ENCODE data around the gene PDZD8. TPM values are rescaled to one million over a fixed set of nuclear protein-coding genes. Genes with fewer than 3 reads are reported as not detected.
A peak's percentile ranks its signal among the peaks of the same experiment; 100 is the strongest.
"Not testable (repeated sequence)": the region's sequence is repeated elsewhere in the genome, so short reads cannot be mapped to it uniquely, and the experiment has no call there.

The PDZD8 gene
- total RNA-seq, 1 experiment from 2014 or later, result 15.9 TPM

DNA sequence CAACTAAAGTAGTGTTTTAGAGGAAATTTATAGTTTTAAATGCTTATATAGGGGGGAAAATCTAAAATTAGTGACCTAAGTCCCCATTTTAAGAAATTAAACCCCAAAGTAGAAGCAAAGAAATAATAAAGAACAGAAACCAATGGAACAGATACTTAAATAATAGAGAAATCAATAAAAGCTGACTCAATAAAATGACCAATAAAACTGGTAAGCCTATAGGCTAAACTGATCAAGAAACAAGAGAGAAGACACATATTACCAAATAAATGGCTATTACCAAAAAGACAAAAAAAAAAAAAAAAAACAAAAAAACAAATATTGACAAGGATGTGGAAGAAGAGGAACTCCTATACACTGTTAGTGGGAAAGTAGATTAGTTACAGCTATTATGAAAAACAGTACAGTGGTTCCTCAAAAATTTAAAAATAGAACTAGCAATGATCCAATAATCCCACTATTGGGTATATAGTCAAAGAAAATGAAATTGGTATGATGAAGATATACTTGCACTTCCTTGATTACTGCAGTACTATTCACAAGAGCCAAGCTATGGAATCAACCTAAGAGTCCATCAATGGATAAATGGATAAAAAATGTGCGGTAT lies 81.1 kb downstream of the PDZD8 start:
- no peak for DNase-seq (ENCODE audit: low read depth)

DNA sequence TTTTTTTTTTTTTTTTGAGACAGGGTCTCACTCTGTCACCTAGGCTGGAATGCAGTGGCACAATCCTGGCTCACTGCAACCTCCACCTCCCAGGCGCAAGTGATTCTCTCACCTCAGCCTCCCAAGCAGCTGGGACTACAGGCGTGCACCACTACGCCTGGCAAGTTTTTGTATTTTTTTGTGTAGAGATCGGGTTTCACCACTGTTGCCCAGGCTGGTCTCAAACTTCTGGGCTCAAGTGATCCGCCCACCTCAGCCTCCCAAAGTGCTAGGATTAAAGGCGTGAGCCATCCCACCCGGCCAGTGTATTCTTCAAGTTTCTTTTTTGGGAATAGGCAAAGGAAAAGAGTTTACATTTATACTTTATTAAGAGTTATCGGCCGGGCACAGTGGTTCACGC lies 84.4 kb downstream of the PDZD8 start:
- DNase-seq (ENCODE audit: low read depth), result not testable (repeated sequence)

- no peak for DNase-seq (ENCODE audit: low read depth)
Observed at GRCh38 chr10:117284716-117285494, 90.3 kb downstream of the PDZD8 start.

- DNase-seq (ENCODE audit: low read depth), result no peak
Observed at GRCh38 chr10:117277675-117278074, 97.6 kb downstream of the PDZD8 start.

DNA sequence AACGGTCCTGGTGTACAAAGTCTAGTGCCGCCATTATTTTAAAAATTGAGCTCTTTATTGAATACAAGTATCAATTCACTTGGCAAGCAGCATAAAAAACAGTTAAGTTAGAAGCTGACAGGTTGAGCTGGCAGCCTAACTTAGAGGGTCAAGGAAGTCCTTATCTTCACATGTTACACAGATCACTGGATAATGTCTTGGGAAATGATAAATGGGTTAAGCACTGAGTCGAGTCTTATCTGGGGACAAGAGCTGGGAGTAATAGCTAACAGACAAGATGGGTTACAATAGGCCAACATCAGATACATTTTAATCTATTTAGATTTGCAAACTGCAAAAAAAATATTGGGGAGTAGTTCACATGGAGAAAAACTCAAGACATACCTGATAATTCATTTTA lies 100.1 kb downstream of the PDZD8 start:
- DNase-seq (ENCODE audit: low read depth), result no peak

GRCh38 chr10:117274509-117274908 lies 100.7 kb downstream of the PDZD8 start:
- DNase-seq (ENCODE audit: low read depth), result no peak

GRCh38 chr10:117273980-117274379 lies 101.3 kb downstream of the PDZD8 start:
- DNase-seq (ENCODE audit: low read depth), result no peak

- no peak for DNase-seq (ENCODE audit: low read depth)
Observed at GRCh38 chr10:117272195-117273076, 102.8 kb downstream of the PDZD8 start.

GRCh38 chr10:117271427-117271826 lies 103.8 kb downstream of the PDZD8 start:
- peak; percentile 47 for DNase-seq (ENCODE audit: low read depth)

GRCh38 chr10:117268907-117269306 lies 106.3 kb downstream of the PDZD8 start:
- no peak for DNase-seq (ENCODE audit: low read depth)

- no peak for DNase-seq (ENCODE audit: low read depth)
Observed at GRCh38 chr10:117268258-117268657, 107.0 kb downstream of the PDZD8 start.

DNA sequence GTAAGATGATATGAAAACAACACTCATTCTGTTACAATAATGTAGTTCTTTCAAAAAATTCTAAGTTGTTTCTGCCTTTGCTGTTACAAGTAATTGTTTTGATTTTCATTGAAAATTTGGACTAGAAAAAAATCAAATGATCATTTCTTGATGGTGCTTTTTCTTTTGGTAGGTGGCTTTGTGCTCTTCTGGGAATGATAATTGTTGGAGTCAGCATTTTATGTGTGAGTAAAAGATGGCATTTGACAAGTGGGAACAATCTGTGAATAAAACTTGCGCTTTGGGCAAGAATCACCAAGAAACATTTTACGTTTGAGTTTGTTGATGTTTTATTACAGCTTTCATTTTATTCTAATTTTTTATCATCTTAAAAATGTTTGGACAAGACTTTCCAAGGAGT lies 108.4 kb downstream of the PDZD8 start:
- DNase-seq (ENCODE audit: low read depth), result no peak

- DNase-seq (ENCODE audit: low read depth), result no peak
Observed at GRCh38 chr10:117266400-117266799, 108.8 kb downstream of the PDZD8 start.

- no peak for DNase-seq (ENCODE audit: low read depth)
Observed at GRCh38 chr10:117264782-117265181, 110.5 kb downstream of the PDZD8 start.

- DNase-seq (ENCODE audit: low read depth), result no peak
Observed at GRCh38 chr10:117262903-117263293, 112.3 kb downstream of the PDZD8 start.

DNA sequence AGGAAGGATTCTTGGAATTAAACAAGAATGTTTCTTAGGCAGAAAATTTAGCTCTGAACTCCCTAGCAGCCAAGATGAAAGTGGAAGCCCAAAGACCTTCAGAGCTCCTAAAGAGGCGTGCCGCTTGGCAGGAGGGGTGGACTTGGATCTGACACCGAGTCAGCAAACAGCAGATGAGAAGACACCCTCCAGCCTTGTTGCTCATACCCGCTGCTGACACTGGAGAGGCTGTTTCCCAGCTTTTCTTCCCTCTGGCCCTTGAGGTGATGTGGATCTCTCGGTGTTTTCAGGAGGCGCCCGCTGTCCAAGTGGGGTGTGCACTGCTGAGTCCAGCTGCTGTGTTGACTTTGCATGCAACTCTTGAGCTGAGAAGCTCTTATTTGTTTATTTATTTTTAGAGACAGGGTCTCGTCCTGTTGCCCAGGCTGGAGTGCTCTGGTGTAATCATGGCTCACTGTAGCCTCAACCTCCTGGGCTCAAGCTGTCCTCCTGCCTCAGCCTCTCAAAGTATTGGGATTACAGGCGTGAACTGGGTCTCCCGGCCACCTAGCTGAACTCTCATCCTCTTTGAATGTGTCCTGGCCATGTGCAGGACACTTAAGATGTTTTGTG lies 112.8 kb downstream of the PDZD8 start:
- no peak for DNase-seq (ENCODE audit: low read depth)

DNA sequence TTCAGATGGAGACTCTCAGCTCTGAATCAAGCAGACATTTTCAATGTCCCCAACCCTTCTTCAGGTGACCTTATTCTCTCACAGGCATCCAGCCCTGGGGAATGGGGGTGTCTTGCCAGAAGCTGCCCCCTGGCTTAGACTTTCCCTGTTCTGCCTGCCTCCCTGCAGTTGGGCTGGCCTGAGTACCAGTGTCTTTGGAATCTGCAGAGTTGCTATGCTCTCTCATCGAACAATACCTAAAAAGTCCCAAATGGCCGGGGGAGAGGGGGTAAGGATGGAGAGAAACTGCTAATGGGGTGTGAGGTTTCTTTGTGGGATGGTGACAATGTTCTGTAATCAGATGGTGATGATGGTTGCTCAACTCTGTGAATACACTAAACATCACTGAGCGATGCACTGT lies 113.7 kb downstream of the PDZD8 start:
- DNase-seq (ENCODE audit: low read depth), result no peak

DNA sequence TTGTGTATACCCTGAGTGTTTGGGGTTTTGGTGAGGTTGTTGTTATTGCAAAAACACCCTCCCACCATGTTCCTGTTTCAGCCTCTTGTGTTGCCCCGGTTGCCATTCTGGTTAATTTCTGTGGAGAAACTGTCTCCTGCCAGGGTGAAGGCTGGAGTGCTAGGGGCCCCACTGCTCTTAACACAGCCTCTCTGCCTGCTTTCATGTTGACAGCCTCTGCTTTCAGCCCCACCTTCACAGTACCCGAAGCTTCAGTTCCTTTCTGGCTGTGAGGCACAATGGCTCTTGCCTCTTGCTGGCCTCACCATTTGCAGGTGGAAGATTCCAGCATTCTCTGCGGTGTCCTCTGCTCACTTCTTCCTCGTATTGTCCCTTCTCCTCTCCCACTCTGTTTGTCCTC lies 115.2 kb downstream of the PDZD8 start:
- DNase-seq (ENCODE audit: low read depth), result no peak

DNA sequence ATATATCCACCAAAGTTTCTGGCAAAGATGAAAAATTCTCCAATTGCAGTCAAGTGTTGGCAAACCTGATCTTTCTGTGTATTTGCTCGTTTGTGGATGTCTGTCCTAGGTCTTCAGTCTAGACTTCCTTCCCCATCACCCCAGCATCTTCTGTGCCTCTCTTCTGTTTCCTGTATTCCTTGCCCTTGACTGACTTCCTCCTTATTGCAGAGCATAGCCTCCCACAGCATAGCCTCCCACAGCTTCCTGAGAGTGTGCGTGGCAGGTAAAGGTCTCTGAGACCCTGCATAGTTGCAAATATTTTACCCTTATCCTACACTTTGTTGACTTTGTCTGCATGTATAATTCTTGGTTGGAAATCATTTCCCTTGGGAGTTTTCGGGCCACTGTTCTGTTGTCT lies 116.0 kb downstream of the PDZD8 start:
- DNase-seq (ENCODE audit: low read depth), result no peak

GRCh38 chr10:117257721-117258120 lies 117.5 kb downstream of the PDZD8 start:
- no peak for DNase-seq (ENCODE audit: low read depth)

DNA sequence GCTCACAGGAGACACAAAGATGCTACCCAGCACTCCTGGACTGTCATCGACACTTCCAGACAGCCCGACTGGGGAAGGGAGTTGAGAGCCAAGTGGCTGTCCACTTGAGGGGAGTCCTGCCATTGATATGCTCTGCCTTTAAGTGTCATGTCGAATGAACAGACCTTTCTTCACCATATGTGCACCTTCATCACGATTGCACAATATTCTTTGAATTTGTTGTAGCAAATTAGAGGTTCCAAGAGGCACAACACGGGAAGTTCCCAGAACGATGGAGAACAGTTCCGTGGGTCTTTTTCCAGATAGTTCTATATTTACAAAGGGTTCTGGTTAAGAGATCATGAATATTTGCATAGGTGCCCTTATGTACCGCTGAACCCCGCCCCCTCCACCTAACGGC lies 118.3 kb downstream of the PDZD8 start:
- no peak for DNase-seq (ENCODE audit: low read depth)

DNA sequence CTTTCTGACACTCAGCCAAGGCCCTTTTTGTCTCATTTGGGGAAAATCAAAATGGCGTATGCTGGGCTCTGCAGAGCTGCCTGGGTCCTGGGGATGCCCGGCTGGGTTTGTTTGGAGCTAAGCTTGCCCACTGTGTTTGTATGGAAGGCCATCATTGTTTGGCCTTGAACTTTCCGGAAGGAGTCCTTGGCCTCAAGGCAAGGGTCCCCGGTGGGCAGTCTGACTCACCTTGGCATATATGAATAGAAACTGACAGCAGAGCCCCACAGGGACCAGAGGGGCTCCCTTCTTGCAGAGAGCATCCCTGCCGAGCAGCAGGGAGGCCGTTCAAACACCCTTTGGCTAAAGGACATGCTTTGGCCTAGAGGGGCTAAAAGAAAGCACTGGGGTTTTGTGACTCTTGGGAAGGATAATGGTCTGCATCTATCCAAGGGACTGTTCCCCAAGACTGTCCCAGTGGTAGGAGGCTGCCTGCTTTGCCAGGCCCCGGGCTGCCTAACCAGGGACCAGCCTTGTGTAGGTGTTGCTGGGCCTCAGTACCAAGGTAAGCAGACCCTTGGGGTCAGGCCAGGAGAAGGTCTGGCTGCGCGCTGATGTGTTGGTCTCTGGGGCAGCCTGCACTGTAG lies 119.3 kb downstream of the PDZD8 start:
- DNase-seq (ENCODE audit: low read depth), result no peak
